Measurements from ENCODE around the gene NCKAP5. TPM values are rescaled to one million over a fixed set of nuclear protein-coding genes. Genes with fewer than 3 reads are reported as not detected.

Gene NCKAP5
- total RNA-seq, 1 donor from 2014 or later, result 0.87 TPM

DNA sequence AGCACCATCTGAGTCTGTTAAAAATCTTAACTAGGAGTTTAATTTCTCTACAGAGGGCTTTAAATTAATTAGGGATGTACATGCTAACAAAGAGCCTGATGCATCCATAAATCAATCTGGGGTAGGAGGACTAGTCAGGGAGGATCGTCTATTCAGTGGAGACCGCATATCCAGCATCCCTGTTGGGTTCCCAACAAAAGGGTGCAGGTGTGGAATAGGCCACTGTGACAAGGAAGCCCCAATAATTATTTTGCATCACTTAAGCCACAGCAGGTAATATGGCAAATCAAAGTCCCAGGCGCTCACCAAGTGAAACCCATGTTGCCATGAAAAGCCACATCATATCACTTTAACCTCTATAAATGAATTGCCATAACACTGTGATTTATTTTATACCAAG lies 392.3 kb downstream of the NCKAP5 start:
- no peaks in the 10 kb centered on the region for H3K36me3 Mint-ChIP-seq (ENCODE audit: low read depth)
- TF ChIP-seq CTCF (IDR thresholded peaks at IDR 0.05), result no peak
- no peaks in the 10 kb centered on the region for H3K9me3 Mint-ChIP-seq (ENCODE audit: low read depth)
- no peak overlapping the region for H3K4me3 Mint-ChIP-seq (ENCODE audit: unreplicated experiment)
- peaks cover 34% of the 10 kb centered on the region for H3K4me1 Mint-ChIP-seq (ENCODE audit: low read depth)
- no peaks in the 10 kb centered on the region for H3K27me3 Mint-ChIP-seq (ENCODE audit: low read depth)
- no peak for DNase-seq (ENCODE audit: low spot score)
- no peak overlapping the region for H3K27ac Mint-ChIP-seq (ENCODE audit: unreplicated experiment)

DNA sequence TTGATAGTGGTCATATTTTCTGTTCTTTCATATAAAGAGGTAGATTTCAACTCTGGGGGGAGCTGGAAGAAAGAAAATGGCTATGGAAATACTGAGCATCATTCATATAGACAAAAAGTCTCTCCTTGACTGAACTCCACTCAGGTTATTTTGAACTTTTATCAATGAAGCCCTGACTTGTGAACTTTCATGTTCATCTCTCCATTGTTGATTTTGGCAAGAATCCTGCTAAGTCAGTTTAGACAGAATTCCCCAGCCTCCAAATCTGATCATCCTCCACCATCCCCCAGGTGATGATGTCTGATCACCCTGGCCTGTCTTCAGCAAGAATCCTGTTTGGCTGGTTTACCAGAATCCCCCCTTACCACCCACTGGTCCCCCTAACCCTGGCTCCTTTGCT lies 395.0 kb downstream of the NCKAP5 start:
- Mint-ChIP-seq H3K4me1 (ENCODE audit: low read depth) (peaks cover 28% of the 10 kb centered on the region), H3K9me3 (ENCODE audit: low read depth) (no peaks in the 10 kb centered on the region), H3K4me3 (ENCODE audit: unreplicated experiment) (no peak overlapping the region), H3K36me3 (ENCODE audit: low read depth) (no peaks in the 10 kb centered on the region), H3K27ac (ENCODE audit: unreplicated experiment) (no peak overlapping the region), H3K27me3 (ENCODE audit: low read depth) (peaks cover 11% of the 10 kb centered on the region)
- peak; percentile 50 for TF ChIP-seq CTCF (IDR thresholded peaks at IDR 0.05)
- DNase-seq (ENCODE audit: low spot score), result no peak

- no peak overlapping the region for H3K27ac Mint-ChIP-seq (ENCODE audit: unreplicated experiment)
- no peaks in the 10 kb centered on the region for H3K9me3 Mint-ChIP-seq (ENCODE audit: low read depth)
- peak; percentile 87 for TF ChIP-seq CTCF (IDR thresholded peaks at IDR 0.05)
- no peak overlapping the region for H3K4me3 Mint-ChIP-seq (ENCODE audit: unreplicated experiment)
- peaks cover 11% of the 10 kb centered on the region for H3K27me3 Mint-ChIP-seq (ENCODE audit: low read depth)
- H3K4me1 Mint-ChIP-seq (ENCODE audit: low read depth), result peaks cover 16% of the 10 kb centered on the region
- no peak for DNase-seq (ENCODE audit: low spot score)
- H3K36me3 Mint-ChIP-seq (ENCODE audit: low read depth), result no peaks in the 10 kb centered on the region
Measured at GRCh38 chr2:133171393-133172004, 396.8 kb downstream of the NCKAP5 start.

GRCh38 chr2:133169274-133169912 lies 398.9 kb downstream of the NCKAP5 start:
- TF ChIP-seq CTCF (IDR thresholded peaks at IDR 0.05), result no peak

GRCh38 chr2:133167990-133168389 lies 400.3 kb downstream of the NCKAP5 start:
- DNase-seq (ENCODE audit: low spot score), result no peak

More at GRCh38 chr2:133169274-133169912, 398.9 kb downstream of the NCKAP5 start:
- Mint-ChIP-seq H3K9me3 (ENCODE audit: low read depth) (no peaks in the 10 kb centered on the region), H3K27ac (ENCODE audit: unreplicated experiment) (no peak overlapping the region), H3K4me1 (ENCODE audit: low read depth) (peaks cover 6% of the 10 kb centered on the region), H3K27me3 (ENCODE audit: low read depth) (peaks cover 11% of the 10 kb centered on the region), H3K4me3 (ENCODE audit: unreplicated experiment) (no peak overlapping the region), H3K36me3 (ENCODE audit: low read depth) (no peaks in the 10 kb centered on the region)
- DNase-seq (ENCODE audit: low spot score), result no peak

More at GRCh38 chr2:133167990-133168389, 400.3 kb downstream of the NCKAP5 start:
- no peaks in the 10 kb centered on the region for H3K36me3 Mint-ChIP-seq (ENCODE audit: low read depth)
- H3K27ac Mint-ChIP-seq (ENCODE audit: unreplicated experiment), result no peak overlapping the region
- H3K9me3 Mint-ChIP-seq (ENCODE audit: low read depth), result no peaks in the 10 kb centered on the region
- H3K4me3 Mint-ChIP-seq (ENCODE audit: unreplicated experiment), result no peak overlapping the region
- peaks cover 11% of the 10 kb centered on the region for H3K27me3 Mint-ChIP-seq (ENCODE audit: low read depth)
- peaks cover 6% of the 10 kb centered on the region for H3K4me1 Mint-ChIP-seq (ENCODE audit: low read depth)
- no peak for TF ChIP-seq CTCF (IDR thresholded peaks at IDR 0.05)

All from chondrocyte (in vitro differentiated cells).